Nucleus accumbens (tissue), 56 donors: Measurements from ENCODE around the gene CYSRT1.

Experiments used
- DNase-seq, 56 donors: peaks; one replicate each; lab custom pipeline; 2025; lab: John Stamatoyannopoulos, UW

The CYSRT1 gene

GRCh38 chr9:137245450-137246421, 20.8 kb downstream of the CYSRT1 start:
- no peak for DNase-seq

- no peak for DNase-seq
Measured at GRCh38 chr9:137247135-137247915, 22.4 kb downstream of the CYSRT1 start.

DNA sequence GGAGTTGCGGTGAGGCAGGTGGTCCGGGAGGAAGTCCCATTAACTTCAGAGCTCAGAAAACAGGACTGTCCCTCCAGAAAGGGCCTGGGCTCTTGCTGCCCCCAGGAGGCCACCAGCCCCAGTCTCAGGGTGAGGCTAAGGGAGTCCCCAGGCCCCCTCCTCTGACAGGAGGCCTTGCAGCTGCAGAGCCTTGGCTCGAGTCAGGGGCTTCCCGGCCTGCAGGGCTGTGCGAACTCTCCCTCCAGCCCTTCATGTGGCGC, 22.9 kb downstream of the CYSRT1 start:
- DNase-seq, result no peak

- DNase-seq, result no peak
Measured at GRCh38 chr9:137250329-137251193, 25.6 kb downstream of the CYSRT1 start.

- no peak for DNase-seq
Measured at GRCh38 chr9:137251194-137251461, 26.2 kb downstream of the CYSRT1 start, which contains the start of gene STPG3. TSS of gene STPG3 (plus strand) at chr9:137251286. CDS start at chr9:137251287, 1 bp downstream.

DNA sequence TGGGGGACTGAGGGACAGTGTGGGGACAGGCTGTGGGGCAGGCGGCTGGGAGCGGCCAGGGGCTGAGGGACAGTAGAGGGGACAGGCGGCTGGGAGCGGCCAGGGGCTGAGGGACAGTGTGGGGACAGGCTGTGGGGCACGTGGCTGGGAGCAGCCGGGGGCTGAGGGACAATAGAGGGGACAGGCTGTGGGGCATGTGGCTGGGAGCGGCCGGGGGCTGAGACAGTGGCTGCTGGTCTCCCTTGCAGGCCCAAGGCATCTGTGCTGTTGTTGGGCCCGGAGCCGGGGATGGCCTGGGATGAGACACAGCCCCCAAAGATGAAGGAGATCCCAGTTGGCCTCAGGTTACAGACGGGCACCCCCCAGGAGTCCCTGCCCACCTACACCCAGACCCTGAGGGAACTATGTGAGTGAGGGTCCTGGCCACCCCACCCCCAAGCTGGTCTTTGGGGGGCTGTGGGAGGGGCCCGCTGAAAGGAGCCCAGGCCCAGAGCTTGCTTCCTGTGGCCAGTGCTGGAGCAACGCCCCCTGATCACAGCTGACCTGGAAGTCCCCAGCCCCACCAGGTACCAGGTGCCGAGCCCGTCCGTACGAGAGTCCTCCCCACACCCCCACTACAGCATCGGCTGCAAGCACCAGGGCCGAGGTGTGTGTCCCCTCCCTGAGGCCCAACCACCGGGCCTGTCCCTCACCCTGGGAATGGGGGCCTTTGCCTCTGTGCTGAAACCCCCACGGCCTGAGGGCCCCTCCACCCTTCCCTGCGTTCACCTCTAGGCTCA, 26.7 kb downstream of the CYSRT1 start:
- no peak for DNase-seq

DNA sequence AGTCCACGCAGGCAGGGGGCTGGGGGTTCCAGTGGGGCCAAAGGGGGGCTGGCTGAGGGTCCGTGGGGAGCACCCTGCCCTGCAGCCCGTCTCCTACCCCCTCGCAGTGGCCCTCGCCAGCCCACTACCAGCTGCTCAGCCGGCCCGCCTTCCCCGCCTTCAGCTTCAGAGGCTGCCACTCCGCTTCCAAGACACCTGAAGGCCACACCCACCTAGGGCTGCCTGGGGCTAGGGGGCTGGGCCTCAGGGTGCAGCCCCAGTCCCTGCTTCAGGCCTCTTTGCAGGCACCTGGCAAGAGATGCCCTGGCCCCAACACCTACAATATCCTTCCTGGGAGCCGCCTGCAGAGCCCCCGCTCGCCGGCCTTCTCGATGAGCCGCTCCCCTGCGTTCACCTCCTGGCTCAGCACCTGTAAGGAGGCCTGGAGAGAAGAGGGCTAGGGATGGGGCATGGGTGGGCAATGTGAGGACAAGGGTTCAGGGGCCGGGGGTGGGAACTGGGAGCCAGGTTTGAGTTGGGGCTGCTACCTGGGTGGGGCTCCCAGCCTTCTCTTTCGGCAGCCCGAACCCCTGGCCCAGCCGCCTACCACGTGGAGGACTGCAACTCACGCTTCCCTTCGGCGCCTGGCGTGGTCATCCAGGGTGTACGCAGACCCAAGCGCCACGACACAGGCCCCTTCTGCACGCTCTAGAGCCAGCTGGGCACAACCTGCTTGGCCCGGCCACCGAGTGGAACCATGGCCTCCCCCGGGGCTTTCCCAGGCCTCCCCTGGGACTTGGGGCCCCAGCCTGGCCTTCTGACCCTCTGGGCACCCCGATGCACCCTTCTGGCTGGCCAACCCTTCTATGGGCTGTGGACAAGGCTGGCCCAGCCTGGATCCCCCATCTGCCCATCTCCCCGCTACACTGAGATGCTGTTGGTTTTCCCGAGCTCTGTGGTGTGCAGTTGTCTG, 27.9 kb downstream of the CYSRT1 start:
- no peak for DNase-seq

- DNase-seq, result no peak
Measured at GRCh38 chr9:137253717-137254623, 29.0 kb downstream of the CYSRT1 start.

- DNase-seq, result peak in 55 of 56 donors; percentile 31 to 97 (median 88)
Measured at GRCh38 chr9:137254624-137255447, 29.9 kb downstream of the CYSRT1 start, which contains the start of gene NELFB. TSS of gene NELFB (plus strand) at chr9:137255327.

- peak in 3 of 56 donors; percentile 50 to 56 (median 50) for DNase-seq
Measured at GRCh38 chr9:137255448-137256114, 30.6 kb downstream of the CYSRT1 start.

DNA sequence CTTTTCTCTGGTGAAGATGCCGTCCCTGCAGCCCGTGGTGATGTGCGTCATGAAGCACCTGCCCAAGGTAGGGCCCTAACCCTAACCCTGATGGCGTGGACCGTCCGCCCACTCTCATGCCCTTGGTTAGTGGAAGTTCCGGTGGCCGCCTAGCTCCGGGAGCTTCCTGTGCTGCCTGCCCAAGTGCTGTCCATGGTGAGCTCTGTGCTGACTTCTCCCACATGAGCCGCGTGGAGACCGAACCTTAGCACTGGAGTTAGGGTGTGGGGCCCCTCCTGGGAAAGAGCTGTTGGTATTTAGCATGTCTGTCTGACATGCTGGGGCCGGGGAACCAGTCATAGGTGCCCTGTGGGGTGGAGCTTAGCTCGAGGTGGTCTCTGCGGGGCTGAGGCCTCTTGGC, 31.4 kb downstream of the CYSRT1 start:
- no peak for DNase-seq

DNA sequence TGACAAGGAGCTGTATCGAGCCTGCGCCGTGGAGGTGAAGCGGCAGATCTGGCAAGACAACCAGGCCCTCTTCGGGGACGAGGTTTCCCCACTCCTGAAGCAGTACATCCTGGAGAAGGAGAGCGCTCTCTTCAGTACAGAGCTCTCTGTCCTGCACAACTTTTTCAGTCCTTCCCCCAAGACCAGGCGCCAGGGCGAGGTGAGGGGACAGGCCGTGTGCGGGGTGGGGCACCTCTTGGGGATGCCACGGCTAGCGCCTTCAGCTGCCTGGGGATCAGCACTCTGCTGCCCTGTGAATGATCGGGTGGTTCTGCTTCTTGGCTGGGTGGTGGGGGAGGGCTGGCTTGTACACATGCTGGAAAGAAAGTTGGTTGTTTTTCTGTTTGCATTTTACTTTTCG, 31.9 kb downstream of the CYSRT1 start:
- DNase-seq, result no peak

DNA sequence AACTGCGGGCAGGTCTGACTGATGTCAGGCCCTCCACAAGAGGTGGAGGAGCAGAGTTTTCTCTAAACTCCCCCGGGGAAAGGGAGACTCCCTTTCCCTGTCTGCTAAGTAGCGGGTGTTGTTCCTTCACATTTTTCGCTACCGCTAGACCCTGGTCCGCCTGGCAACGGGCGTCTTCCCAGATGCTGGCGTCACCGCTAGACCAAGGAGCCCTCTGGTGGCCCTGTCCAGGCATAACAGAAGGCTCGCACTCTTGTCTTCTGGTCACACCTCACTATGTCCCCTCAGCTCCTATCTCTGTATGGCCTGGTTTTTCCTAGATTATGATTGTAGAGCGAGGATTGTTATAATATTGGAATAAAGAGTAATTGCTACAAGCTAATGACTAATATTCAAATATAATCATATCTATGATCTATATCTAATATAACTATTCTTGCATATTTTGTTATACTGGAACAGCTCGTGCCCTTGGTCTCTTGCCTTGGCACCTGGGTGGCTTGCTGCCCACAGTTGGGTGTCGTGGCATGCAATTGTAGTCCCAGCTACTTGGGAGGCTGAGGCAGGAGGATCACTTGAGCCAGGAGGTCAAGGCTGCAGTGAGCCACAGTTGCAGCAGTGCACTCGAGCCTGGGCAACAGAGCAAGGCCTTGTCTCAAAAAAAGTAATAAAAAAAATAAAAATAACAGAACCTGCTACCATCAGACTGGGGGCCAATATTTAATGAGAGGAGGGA, 37.4 kb downstream of the CYSRT1 start:
- DNase-seq, result peak in 6 of 56 donors; percentile 8 to 51 (median 14)

- DNase-seq, result no peak
Measured at GRCh38 chr9:137262909-137263285, 37.9 kb downstream of the CYSRT1 start.

- DNase-seq, result no peak
Measured at GRCh38 chr9:137263506-137263905, 38.5 kb downstream of the CYSRT1 start.

- no peak for DNase-seq
Measured at GRCh38 chr9:137264067-137264466, 39.1 kb downstream of the CYSRT1 start.
